UCSD-AML1 (cell line): ENCODE measurements around the gene CBFA2T2.
A peak's percentile ranks its signal among the peaks of the same experiment; 100 is the strongest.
"Not testable (repeated sequence)": the region's sequence is repeated elsewhere in the genome, so short reads cannot be mapped to it uniquely, and the experiment has no call there.

ENCODE experiments used
- DNase-seq: peaks from one replicate; lab custom pipeline; 2025; ENCODE audit not compliant: unreplicated experiment; lab: John Stamatoyannopoulos, UW

CBFA2T2 gene

DNA sequence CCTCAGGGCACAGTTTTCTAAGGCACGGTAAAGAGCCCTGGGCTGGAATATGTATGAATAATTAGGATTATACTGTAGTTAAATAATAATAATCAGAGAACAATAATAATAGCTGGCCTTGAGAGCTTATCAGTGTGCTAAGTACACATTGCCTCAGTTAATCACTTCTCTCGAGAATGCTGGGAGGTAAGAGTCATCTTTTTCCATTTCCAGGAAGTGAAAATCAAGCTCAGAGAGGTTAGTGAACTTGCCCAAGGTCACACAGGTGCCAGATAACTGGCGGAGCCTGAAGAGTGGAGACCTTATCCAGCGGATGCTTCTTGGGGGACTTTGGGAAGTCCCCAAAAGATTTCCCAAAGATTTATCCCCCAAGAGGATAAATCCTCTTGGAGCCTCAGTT is 19.4 kb upstream of the CBFA2T2 start:
- DNase-seq = no peak

DNA sequence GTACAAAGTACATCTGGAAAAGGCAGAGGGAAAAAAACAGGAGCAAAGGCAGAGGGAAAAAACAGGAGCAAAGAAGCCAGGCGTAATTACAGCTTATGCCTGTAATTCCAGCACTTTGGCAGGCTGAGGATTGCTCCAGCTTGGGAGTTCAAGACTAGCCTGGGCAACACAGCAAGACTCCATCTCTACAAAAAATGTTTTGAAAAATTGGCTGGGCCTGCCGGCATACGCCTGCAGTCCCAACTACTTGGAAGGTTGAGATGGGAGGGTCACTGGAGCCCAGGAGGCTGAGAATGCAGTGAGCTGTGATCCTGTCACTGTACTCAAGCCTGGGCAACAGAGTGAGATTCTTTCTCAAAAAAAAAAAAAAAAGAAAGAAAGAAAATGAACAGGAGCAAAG is 19.0 kb upstream of the CBFA2T2 start:
- DNase-seq = no peak

DNA sequence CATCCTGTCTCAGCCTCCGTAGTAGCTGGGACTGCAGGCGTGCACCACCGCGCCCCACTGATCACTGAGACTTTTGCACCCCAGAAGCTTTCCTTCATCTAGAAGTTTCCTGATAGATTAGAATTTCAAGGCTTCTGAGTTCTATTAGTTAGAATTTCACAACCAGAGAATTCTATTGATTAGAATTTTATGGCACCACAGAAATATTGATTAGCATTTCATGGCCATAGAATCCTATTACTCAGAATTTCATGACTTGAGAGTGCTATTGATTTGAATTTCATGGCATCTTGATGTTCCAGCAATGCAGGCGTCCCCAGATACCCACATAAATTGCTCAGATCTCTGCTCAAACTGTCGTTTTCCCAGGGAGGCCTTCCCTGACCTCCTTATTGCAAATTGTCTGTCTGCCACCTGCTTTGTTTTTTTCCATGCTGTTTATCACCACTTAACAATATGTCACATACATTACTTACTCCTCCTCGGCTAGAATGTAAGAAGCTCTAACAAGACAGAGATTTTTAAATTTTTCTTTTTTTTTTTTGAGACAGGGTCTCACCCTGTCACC is 16.9 kb upstream of the CBFA2T2 start:
- no peak for DNase-seq

DNA sequence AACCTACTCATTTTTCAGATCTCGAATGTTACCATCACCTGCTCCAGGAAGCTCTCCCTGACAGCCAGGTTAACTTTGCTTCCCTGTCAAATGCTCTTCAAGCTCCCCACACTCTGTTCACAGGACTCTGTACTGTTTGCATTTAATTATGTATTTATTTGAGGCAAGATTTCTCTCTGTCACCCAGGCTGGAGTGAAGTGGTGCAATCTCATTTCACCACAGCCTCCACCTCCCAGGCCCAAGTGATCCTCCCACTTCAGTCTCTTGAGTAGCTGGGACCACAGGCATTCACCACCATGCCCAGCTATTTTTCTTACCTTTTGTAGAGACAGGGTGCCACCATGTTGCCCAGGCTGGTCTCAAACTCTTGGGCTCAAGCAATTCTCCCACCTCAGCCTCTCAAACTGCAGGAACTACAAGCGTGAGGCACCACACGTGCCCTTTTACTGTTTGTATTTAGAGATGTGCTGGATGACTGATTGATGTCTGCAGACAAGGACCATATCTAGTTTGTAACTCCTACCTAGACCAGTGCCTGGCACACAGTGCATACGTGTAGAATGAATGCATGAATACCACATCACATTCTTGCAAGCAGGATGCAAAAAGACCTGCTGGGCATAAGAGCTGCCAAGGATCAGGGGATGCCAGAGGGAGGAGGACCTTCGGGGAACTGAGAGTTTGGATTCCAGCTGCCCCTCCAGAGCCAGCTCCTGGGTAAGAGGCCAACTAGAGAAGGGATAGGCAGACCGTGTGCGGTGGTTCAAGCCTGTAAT is 15.6 kb upstream of the CBFA2T2 start:
- no peak for DNase-seq

DNA sequence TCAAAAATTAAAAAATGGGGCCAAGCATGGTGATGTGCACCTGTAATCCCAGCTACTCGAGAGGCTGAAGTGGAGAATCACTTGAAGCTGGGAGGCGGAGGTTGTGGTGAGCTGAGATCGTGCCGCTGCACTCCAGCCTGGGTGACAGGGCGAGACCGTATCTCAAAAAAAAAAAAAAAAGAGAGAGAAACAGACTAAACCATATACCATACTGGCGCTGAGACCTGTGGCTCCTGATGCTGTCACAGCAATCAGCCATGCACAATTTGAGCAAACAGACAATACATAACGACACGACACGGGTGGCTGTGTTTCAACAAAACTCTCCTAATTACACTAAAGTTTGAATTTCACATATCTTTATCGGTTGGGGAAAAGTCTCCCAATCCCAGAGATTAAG is 14.9 kb upstream of the CBFA2T2 start:
- no peak for DNase-seq

DNA sequence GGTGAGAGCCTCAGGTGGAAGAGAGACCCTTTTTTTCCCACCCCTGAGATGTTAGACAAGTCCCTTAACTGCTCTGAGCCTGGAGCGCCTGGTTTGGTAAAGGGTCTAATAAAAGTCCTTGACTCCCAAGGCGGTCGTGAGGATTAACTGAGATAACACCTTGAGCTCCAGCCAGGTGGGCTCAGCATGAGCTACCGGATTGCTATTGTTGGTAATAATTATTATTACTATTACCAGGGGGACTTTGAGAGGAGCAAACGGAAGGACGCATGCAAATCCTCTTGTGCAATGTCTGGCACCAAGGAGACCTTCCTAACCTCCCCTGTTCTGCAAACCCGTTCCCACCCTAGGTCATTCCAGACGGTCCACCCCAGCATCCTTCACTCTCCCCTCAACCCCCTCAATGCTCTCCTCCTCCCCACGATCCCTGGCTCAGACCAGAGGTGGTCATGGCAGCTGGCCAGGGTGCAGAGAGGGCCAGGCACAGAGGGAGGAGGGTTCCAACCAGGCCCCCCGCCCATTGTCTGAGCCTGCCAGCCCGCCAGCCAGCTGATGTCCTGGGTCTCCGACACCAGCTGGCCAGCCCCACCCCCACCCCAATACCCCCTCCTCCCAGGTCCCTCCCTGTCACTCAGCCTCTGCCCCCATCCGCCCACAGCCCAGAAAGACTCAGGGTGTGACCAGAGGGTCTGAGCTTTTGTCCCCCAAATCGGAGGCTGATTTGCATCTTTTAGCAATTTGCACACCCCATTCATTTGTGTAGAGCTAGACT is 14.3 kb upstream of the CBFA2T2 start:
- DNase-seq = no peak

DNA sequence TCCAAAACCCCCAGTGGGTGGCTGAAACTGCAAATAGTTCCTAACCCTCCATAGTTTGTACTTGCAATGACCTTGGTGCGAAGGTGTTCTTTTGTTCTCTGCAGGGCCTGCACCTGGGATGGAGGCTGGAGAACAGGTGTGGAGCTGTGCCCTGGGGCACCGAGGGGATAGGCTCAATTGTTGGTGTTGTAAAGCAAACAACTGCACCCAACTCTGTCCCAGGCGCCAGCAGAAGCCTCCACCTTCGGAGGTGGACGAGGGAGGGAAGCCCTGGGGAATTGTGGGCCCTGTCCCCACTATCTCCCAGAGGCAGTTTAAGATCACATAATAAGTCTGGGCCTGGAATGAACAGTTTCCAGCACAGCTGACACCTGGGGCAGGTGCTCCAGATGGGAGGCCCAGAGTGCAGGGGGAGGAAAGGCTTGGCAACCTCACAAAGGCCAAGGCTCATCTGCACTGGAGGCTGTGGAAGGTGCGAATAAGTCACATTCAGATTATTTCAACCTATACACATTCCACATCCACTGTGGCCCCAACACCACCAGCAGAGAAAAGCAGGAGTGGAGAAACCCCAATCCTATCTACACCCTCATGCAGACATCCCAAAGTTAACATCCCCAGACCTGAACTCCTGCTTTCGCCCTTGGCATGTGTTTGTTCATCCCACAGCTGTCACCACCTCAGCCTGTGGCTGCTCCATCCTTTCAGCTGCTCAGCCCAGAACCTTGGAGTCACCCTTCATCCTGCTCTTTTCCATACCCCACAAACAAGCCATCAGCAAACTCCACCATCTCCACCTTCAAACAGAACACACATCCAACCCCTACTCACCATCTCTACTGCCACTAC is 12.3 kb upstream of the CBFA2T2 start:
- no peak for DNase-seq

DNA sequence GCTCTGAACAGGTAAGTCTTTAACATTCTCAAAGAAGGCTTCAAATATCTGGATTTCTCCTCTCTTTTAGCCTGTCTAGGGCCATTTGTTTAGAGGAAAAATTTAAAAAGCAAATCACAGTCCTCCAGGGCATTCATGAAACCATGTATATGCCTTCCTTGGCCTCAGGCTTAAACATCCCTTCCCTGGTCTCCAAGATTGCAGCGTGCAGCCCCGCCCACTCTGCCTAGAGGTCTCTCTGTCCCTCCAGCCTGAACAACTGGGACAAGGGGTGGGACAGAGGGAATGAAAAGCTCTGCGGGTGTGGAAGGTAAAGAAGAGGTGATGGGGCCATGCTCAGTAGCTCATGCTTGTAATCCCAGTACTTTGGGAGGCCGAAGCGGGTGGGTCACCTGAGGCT is 9.8 kb upstream of the CBFA2T2 start:
- no peak for DNase-seq

DNA sequence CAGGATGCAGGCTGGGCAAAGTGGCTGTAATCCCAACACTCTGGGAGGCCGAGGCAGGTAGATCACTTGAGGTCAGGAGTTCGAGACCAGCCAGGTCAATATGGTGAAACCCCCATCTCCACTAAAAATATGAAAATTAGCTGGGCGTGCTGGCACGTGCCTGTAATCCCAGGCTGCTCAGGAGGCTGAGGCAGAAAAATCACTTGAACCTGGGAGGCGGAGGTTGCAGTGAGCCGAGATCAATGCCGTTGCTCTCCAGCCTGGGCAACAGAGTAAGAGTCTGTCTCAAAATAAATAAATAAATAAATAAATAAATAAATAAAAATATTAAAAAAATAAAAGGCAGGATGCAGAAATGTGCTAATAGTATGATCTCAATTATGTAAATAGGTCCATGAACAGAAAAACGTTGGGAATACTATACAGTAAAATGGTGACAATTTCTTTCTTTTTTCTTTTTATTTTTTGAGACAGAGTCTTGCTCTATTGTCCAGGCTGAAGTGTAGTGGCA is 8.4 kb upstream of the CBFA2T2 start:
- no peak for DNase-seq

DNA sequence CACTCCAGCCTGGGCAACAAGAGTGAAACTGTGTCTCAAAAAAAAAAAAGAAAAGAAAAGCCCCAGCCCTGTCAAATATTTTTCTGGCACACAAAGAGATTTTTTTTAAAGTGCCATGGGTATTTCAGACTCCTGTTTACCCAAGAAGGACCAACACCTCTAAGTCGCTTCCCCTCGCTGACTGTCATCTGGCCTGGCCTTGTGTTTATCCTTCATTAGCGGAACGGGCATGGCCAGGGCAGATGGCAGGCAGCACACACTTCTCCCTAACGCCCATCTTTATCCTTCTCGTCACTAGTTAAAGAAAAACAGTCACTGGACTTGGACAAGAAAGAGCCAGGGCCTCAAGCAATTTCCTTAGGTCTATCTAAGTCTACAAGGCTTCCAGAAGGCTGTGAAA is 7.3 kb upstream of the CBFA2T2 start:
- DNase-seq = no peak

DNA sequence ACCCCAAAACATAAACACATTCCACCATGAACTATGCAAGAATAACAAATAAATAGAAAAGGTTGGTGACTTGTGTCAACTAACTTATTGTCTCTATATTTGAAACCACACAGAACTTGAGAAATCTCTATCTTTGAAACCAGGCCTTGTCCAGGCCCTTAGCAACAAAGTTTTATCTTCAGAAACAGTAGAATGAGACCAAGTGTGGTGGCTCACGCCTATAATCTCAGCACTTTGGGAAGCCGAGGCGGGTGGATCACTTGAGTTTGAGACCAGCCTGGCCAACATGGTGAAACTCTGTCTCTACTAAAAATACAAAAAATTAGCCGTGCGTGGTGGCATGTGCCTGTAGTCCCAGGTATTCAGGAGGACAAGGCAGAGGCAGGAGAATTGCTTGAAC is 6.7 kb upstream of the CBFA2T2 start:
- DNase-seq = not testable (repeated sequence)

DNA sequence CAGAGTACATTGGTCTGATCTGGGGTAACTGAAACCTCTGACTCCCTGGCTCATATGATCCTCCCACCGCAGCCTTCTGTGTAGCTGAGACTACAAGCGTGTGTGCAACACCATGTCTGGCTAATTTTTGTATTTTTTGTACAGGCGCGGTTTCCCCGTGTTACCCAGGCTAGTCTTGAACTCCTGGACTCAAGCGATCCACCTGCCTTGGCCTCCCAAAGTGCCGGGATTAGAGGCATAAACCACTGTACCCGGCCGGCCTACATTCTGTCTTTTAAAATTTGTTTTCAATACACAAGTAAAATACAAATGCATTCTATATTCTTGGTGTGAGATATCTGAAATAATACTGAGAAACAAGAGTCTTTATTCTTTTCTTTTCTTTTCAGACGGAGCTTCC is 1.7 kb upstream of the CBFA2T2 start:
- DNase-seq = no peak

DNA sequence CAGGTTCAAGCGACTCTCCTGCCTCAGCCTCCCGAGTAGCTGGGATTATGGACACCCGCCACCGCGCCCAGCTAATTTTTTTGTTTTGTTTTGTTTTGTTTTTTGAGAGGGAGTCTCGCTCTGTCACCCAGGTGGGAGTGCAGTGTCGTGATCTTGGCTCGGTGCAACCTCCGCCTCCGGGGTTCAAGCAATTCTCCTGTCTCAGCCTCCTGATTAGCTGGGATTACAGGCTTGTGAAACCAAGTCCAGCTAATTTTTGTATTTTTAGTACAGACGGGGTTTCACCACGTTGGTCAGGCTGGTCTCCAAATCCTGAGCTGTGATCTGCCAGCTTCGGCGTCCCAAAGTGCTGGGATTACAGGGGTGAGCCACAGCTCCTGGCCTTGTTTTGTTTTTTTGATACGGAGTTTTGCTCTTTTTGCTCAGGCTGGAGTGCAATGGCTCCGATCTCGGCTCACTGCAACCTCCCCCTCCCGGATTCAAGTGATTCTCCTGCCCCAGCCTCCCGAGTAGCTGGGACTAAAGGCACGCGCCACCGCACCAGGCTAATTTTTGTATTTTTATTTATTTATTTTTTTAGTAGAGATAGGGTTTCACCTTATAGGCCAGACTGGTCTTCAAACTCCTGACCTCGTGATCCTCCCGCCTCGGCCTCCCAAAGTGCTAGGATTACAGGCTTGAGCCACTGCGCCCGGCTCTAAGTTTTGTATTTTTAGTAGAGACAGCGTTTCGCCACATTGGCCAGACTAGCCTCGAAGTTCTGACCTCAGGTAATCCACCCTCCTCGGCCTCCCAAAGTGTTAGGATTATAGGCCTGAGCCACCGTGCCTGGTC is 1.0 kb upstream of the CBFA2T2 start:
- not testable (repeated sequence) for DNase-seq

DNA sequence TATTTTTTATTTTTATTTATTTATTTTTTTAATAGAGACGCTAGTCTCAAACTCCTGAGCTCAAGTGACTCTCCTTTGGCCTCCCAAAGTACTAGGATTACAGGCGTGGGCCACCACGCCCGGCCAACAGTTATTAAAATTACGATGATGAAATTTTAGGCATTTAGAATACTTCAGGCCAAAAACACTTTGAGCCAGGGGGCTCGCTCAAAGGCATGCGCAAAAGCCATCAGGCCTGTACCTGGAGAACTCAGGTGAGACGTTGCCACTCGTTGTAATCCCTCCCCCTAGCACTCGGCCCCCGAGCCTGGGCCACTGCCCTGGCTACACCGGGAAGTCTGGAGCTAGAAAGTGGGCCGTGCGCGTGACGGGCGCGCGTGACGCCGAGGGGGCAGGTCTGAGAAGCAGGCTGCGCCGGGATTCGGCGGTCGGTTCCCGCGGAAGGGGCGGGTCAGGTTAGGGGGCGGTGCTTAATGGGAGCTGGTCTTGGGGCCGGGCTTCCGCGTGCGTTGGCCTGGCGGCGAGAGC is 337 bp upstream of the CBFA2T2 start:
- DNase-seq = peak; percentile 98

DNA sequence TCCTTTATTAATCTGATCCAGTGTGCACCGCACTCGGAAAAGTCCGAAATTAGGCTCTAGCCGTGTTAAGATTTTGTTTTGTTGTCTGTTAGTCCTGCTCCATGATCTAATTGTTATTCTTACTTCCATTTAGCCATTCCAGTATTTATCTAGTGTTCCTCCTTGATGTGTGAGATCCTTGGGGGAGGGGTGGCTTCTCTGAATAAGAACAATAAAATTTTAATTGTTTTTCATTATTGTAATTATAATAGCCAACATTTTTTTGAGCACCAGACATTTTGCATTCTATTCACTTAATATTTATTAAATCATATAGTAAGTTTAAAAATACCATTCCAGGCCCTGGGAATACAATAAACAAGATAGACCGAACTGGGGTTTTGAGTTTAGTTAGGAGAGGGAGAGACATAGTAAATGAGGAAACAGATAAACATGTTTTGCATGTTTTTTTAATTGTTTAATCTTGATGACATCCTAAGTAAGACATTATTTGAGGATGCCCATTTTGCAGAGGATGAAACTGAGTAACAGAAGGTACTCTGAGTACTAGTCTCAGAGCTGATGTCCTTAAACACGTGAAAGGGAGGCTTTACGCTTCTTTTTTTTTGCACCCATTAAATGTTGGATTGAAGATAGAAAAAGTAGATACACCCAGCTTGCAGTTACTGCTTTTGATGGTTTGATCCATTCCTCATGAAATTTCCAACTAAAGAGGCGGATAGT is 1.2 kb downstream of the CBFA2T2 start:
- no peak for DNase-seq

DNA sequence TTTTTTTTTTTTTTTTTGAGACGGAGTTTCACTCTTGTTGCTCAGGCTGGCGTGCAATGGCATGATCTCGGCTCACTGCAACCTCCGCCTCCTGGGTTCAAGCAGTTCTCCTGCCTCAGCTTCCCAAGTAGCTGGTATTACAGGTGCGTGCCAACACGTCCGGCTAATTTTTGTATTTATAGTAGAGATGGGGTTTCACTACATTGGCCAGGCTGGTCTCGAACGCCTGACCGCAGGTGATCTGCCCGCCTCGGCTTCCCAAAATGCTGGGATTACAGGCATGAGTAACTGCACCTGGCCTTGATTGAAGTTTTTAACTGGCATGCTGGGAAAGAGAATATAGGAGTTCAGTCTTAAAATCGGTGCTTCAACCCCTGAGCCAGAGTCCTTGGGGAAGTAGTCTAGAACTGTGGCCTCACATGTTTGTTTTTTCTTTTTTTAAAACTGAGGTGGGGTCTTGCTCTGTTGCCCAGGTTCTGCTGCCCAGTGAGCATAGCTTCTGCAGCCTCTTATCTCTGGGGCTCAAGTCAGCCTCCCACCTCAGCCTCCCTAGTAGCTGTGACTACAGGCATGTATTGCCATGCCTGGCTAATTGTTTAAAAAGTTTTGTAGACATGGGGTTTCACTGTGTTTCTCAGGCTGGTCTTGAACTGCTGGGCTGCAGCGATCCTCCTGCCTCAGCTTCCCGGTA is 3.3 kb downstream of the CBFA2T2 start:
- DNase-seq = no peak

DNA sequence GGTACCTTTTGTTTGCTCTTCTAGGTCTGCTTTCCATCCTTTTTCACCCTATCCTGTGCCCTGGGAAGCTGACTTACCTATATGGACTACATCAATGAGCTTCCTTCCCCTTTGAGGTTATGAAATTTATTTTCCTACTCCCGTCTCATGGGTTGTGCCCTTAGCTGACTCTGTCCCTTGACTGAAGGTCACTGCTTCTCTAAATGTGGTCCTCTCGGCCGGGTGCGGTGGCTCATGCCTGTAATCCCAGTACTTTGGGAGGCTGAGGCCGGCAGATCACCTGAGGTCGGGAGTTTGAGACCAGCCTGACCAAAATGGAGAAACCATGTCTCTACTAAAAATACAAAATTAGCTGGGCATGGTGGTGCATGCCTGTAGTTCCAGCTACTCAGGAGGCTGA is 6.9 kb downstream of the CBFA2T2 start:
- not testable (repeated sequence) for DNase-seq

DNA sequence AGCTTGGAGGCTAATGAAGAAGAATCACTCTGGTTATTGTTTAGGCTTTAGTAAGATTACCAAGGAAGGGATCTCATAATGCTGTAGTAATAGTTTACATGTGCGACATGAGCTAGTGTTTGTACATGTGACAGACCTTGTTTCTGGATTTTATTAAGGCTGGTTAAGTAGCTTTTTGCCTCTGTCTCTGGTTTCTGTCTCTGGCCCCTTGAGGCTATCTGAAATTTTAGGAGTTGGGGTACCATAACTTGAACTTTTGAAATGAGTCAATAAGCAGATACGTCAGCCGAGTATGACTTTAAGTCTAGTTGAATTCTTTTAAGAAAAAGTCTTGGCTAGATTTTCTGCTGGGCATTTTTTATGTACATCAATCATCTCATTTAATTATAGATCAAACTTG is 9.5 kb downstream of the CBFA2T2 start:
- DNase-seq = no peak

DNA sequence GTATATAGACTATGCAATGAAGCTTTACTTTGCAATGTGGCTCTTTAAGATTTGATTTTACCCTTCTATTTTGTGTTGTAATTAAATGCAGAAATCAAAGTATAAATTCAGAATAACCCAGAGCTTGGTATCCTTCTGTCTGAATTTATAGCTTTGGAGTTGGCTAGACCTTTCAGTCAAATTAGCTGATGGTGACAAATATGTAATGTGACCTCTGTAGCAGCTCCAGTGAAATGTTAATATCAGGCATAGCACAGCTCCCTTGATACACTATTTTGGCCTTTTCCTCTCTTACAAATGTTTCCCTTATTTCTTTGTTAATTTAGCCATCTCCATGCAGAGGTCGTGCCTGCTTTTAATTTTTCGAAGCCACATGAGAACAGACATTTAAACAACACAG is 11.1 kb downstream of the CBFA2T2 start:
- DNase-seq = no peak
